ENCODE results near the gene SCN2B.

Gene SCN2B

DNA sequence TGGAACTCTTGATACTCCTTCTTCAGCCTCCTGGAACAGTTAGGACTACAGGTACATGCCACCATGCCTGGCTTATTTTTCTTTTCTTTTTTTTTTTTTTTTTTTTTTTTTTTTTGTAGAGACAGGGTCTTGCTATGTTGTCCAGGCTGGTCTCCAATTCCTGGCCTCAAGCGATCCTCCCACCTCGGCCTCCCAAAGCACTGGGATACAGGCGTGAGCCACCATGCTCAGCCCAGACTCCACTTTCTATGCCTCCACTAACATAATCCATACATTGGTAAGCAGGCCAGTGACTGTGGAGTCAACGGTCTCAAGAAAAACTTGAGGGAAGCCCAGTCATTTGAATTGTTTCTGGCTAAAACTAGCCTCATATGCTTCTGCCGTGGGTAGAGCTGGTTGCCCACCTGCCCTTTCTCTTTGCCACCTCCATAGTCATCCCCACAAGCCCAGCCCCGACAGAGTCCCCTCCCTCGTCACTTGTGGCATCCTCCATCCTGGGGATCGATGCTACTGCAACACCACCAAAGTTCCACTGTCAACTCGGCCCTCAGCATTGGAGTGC, 2.4 kb downstream of the SCN2B start:
- no peak for DNase-seq (ENCODE audit: low read depth)

DNA sequence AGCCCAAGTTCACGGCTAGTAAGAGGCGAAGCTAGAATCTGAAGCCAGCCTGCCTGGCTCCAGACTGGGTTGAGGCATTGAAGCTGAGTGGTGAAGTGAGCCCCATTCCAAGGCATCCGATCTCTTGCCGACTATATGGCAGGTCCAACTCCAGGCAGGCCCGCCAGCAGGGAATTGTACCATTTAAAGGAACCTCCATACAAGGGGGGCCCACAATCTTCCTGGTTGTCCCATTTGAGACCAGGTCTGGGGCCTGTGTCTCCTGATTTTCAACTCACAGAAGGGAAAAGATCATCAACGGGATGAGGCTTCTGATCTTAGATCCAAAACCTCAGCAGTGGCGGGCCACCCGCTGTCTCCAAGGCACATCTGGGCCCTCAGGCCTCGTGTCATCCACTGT, 4.1 kb downstream of the SCN2B start:
- DNase-seq (ENCODE audit: low read depth), result no peak

- peak; percentile 25 for DNase-seq (ENCODE audit: low read depth)
Observed at GRCh38 chr11:118171269-118172062, 5.0 kb downstream of the SCN2B start.

GRCh38 chr11:118170882-118171268, 5.6 kb downstream of the SCN2B start:
- no peak for DNase-seq (ENCODE audit: low read depth)

DNA sequence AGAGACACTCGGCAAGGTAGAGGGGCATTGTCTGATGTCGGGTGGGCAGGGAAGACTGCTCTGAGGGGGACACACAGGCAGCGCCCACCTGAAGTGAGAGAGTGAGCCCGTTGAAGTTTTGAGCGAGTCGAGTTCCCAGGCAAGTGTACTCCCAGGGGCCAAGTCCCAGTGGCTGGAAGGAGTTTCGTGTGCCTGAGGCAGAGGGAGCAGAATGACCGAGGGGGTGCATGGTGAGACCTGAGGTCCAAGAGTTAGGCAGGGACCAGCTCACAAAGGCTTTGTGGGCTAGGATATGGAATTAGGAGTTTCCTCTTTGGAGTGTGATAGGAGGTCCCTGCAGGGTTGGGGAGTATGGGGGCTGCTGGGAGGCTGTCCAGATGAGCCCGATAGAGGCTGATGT, 6.2 kb downstream of the SCN2B start:
- no peak for DNase-seq (ENCODE audit: low read depth)

GRCh38 chr11:118169300-118170140, 6.9 kb downstream of the SCN2B start:
- no peak for DNase-seq (ENCODE audit: low read depth)

- no peak for DNase-seq (ENCODE audit: low read depth)
Observed at GRCh38 chr11:118168751-118169150, 7.7 kb downstream of the SCN2B start.

GRCh38 chr11:118168316-118168715, 8.1 kb downstream of the SCN2B start:
- DNase-seq (ENCODE audit: low read depth), result no peak

DNA sequence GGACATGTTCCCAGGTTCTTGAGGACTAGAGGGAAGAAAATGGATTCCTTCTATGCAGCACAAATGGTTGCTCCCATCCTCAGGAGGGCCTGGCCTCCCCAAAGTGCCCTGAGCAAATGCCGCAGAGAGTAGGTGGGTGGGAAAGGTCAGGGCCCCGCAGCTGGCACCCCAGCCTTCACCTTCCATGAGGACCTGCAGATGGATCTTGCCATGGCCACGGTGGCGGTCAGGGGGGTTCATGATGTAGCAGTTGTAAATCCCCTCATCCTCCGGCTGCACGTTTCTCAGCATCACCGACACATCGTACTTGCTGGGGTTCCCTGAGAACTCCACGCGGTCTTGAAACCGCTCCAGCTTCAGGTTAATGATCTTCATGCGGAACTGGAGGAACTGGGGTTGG, 8.5 kb downstream of the SCN2B start:
- DNase-seq (ENCODE audit: low read depth), result no peak

GRCh38 chr11:118167253-118167652, 9.2 kb downstream of the SCN2B start:
- DNase-seq (ENCODE audit: low read depth), result no peak

DNA sequence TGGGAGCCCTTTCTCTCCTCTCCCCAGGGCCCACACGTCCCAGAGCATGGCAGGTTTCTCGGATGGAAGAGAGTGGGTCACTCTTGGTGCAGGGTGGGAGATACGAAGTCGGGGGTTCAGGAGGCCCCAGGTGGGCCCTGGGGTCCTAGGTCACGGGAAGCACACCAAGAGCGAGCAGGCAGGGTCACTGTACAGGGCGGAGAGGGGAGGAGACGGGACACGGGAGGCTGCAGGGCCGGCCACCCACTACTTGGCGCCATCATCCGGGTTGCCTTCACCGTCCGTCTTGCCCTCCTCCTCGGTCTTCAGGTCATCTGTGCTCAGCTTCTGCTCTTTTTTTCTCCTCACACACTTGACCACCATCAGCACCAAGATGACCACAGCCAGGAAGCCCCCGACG, 9.8 kb downstream of the SCN2B start:
- no peak for DNase-seq (ENCODE audit: low read depth)

GRCh38 chr11:118164885-118165284, 11.6 kb downstream of the SCN2B start:
- no peak for DNase-seq (ENCODE audit: low read depth)

DNA sequence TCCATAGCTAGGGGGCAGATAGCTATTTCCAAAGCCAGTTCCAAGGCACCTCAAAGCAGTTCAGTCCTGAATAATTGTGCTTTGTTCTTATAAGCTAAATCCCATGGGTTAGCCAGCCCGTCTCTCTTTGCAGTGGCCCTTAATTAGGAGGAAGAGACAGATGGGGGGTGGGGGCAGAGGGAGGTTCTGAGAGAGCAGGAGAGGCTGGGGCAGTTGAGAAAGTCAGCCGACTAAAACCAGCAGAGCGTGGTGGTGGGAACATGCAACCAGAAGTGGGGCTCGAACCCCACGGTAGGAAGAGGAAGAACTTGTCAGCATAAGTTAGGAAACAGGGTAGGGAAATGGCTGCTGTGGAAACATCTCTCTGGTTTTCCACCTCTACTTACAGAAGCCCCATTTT, 12.9 kb downstream of the SCN2B start:
- DNase-seq (ENCODE audit: low read depth), result no peak

- DNase-seq (ENCODE audit: low read depth), result no peak
Observed at GRCh38 chr11:118162846-118163245, 13.6 kb downstream of the SCN2B start.

DNA sequence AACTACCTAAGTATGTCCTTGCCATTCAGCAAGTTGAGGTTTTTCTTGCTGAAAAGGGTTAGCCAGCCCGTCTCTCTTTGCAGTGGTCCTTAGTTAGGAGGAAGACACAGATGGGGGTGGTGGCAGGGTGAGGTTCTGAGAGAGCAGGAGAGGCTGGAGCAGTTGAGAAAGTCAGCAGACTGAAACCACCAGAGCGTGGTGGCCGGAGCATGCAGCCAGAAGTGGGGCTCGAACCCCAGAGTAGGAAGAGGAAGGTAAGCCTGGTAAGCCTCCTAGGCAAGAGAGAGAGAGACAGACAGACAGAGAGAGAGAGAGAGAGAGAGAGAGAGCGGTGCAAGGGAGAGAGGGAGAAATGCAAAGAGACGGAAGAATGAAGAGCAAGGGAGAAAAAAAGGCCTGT, 14.7 kb downstream of the SCN2B start:
- no peak for DNase-seq (ENCODE audit: low read depth)

DNA sequence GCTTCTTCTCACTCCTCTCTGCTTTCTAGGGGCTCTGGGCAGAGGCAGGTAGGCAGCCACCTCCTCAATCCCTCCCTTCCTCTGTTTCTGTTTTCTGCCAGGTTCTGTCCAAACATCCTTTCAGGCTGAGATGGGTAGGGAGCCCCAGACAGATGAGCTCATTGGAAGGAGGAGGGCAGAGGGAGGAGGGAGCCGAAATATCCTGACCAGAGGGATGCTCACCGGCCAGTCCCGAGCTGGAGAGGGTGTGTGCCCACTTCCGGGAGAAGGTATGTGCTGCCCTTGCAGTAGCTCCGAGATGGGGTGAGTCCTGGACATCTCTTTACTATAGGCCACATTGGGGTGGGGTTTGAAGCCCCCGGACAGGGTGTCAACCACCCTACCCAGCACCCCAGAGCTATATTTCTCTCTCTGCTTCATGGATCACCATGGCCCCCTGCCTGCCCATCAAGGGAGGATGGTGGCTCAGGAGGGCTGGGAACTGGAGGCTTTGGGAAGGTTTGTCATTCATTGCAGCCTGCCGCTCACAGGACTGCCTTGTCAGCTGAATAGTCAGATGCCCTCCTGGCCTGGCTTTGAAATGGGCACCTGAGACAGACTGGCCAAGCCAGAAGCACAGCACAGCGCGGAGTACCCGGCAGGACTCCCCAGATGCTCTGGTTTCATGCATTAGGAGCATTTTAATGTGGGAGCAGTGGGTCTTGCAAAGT, 19.1 kb downstream of the SCN2B start:
- no peak for DNase-seq (ENCODE audit: low read depth)

DNA sequence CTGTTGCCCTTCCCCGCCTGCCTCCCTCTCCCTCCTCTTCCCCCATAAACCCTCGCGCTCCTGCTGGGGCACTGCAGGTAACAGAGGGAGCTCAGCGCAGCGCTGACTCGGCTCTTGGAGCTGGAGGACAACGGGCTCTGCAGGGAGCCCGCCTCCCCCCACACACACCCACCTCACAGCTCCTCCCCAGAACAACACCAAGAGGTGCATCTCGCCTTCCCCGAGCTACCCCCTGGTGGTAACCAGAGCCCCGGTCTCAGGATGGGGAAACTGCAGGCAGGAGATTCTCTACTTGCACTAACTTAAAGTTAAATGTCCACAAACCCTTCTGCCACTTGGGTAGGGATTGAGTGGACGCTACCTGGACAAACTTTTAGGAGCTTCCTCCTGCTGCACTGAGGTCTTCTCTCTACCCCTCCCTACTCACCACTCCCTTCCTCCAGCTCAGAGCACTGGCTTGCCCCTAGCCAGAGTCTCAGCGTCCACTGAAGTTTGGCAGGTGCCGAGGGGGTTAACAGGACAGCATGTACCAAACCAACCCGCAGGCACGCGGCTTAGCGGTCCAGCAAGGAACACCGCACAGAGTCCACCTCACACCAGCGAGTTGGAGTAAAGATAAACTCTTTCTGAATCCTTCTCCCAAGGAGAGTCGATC, 19.8 kb downstream of the SCN2B start:
- DNase-seq (ENCODE audit: low read depth), result no peak

GRCh38 chr11:118155776-118156530, 20.5 kb downstream of the SCN2B start:
- no peak for DNase-seq (ENCODE audit: low read depth)

DNA sequence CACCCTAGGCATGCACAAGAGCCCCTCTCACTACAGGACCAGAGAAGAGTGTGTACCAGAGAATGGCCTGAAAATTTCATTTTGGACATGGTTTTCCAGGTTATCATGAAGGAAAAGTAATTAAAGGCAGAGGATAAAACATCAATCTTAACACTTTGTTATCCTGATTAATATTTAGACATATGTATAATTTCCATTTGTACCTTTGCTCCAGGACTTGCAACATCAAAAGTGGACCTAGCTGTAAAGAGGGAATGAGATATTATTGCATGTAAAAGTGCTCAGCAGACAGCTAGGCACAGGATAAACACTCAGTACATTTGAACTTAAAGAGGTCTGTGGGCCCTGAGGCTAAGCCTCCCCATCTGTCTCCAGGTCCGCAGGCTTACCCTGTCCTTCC, 21.8 kb downstream of the SCN2B start:
- no peak for DNase-seq (ENCODE audit: low read depth)

DNA sequence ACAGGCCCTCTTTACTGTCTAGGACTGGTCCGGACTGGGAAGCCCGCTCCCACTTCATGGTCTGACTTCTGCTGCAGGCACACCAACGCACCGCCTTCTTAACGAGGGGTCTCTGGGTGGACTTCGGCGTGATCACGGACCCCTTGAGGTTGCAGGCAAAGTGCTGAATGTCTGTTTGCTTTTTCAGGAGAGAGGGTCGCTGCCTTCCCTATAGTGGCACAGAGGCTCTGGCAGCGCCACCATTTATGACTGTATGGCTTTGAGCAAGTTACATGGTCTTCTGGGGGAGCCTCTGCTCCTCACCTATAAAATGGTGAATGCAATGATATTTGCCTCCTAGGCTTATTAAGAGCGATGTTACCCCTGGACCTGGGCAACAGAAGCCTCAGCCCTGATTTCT, 22.5 kb downstream of the SCN2B start:
- no peak for DNase-seq (ENCODE audit: low read depth)

DNA sequence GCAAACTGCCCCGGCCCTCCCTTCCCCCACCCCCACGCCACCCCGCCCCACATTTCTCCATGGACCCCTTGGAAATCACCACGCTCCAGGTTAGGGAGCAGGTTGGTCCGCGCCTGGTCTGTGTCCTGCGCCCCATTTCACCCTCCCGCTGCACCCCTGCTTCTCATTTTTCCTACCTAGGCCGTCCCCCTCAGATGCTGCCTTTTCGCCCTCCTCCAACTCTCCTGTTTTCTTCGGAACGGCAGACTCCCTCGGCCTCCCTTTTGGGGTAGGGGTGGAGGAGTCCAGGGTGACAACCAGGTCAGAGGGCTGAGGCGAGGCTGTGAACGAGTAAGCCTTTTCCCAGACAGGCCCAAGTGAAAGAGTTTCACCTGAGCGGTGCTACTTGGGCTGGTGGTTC, 22.9 kb downstream of the SCN2B start:
- no peak for DNase-seq (ENCODE audit: low read depth)

Data from stromal cell of bone marrow (primary cell).